HL-60 (cell line): ENCODE measurements around the gene SUSD1.

Source experiments
- CTCF ChIP-seq: IDR thresholded peaks from one replicate; pipeline ENCODE4 v1.5.1; 2011; ENCODE audit warnings: low read length, control low read depth, inconsistent platforms; ENCODE audit not compliant: insufficient read depth
- POLR2AphosphoS5 ChIP-seq: IDR thresholded peaks from 2 replicates; pipeline ENCODE4 v1.6.1; 2012; ENCODE audit warnings: low read depth
- REST ChIP-seq: IDR thresholded peaks from 2 replicates; pipeline ENCODE4 v1.6.1; 2012; ENCODE audit warnings: low read depth; ENCODE audit not compliant: insufficient replicate concordance

GRCh38 chr9:112069318-112070169 lies 105.6 kb downstream of the SUSD1 start:
- TF ChIP-seq CTCF, result no peak
- 0 out of 2 replicates have a peak, but pooled peaks have one; percentile 32 for TF ChIP-seq POLR2AphosphoS5
- TF ChIP-seq REST, result no peak
